GM23248 (cell line): Measurements from ENCODE around the gene DDX11.
"Not testable (repeated sequence)": the region's sequence is repeated elsewhere in the genome, so short reads cannot be mapped to it uniquely, and the experiment has no call there.

Source experiments
- EZH2 ChIP-seq: fragments of 200-600 bp; sonication (generic); IDR thresholded peaks from 2 replicates; pipeline ENCODE4 v1.6.1; 2018; ENCODE audit warnings: antibody characterized with exemption, mild to moderate bottlenecking; ENCODE audit not compliant: insufficient read depth, poor library complexity, severe bottlenecking
- EZH2phosphoT487 ChIP-seq: fragments of 200-600 bp; sonication (generic); IDR thresholded peaks from 2 replicates; pipeline ENCODE4 v1.6.1; 2018; ENCODE audit warnings: antibody characterized with exemption, moderate library complexity, mild to moderate bottlenecking, low read depth; ENCODE audit not compliant: insufficient read depth

GRCh38 chr12:31099434-31099833 is 25.8 kb downstream of the DDX11 start:
- TF ChIP-seq EZH2phosphoT487, EZH2: not testable (repeated sequence)
